ENCODE data around the gene CNDP2. TPM values are rescaled to one million over a fixed set of nuclear protein-coding genes. Genes with fewer than 3 reads are reported as not detected.

The CNDP2 gene
- total and polyA plus RNA-seq, 2 of the 13 experiments (the other 11 are each of a cell fraction or from before 2014, with no cell fraction given), result 64.7 to 80.8 TPM

DNA sequence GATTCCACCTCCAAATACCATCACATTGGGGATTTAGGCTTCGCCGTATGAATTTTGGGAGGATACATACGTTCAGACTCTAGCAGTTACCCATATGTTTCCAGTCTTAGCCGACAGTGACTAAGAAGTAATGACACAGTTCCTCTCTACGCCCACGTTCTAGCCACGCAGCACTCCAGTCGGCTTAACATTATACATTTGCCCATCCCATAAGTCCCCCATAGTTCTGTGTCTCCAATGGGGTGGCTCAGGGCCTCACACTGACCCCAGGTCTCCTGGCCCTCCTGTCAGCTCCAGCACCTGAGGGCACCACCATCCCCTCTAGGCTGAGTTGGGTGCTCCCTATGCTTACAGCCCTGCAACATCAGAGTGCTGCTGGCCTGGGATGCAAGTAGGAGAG, 18.4 kb upstream of the CNDP2 start:
- H3K27me3 ChIP-seq (ENCODE audit: control insufficient read depth in 1 of 2, insufficient read depth in 2 of 2, low read length in 2 of 2), result no peaks in the 10 kb centered on the region
- TF ChIP-seq BHLHE40 (IDR thresholded peaks at IDR 0.05; ENCODE audit: low read length) (no peak), ZNF703 (CRISPR knock-in tag; IDR thresholded peaks at IDR 0.05; ENCODE audit: borderline replicate concordance) (no peak), ZFY (CRISPR knock-in tag; IDR thresholded peaks at IDR 0.05) (no peak), ZMAT5 (CRISPR knock-in tag; IDR thresholded peaks at IDR 0.05; ENCODE audit: borderline replicate concordance, low read depth) (no peak), ZNF772 (CRISPR knock-in tag; IDR thresholded peaks at IDR 0.05) (no peak)
- FAIRE-seq (no peak), ATAC-seq (no peak), DNase-seq (ENCODE audit: low spot score) (no peak)
- H2AFZ ChIP-seq (ENCODE audit: low read length), result no peak overlapping the region
- in situ Hi-C loops (cut with HindIII; ENCODE audit: extremely low pct_ligation_motif_present, low pct_unique_long_range_greater_than_20kb) (loop anchor here (25.0 kb wide), 1 partner anchor 290 kb away; no protein-coding TSS in a partner anchor), intact Hi-C loops (cut with micrococcal nuclease; ENCODE audit: unreplicated experiment) (no loop called here)
- H4K20me1 ChIP-seq (ENCODE audit: insufficient read depth, low read length), result no peaks in the 10 kb centered on the region
- ChIA-PET POLR2A (no interaction called here), CTCF (ENCODE audit: low intra/inter-chr PET ratio, low total read pairs) (no interaction called here)
- no peaks in the 10 kb centered on the region for H3K79me2 ChIP-seq (ENCODE audit: insufficient read depth, low read length)
- no TSS peak for BruUV-seq (replicated peaks)
- no peak overlapping the region for H3K9ac ChIP-seq (ENCODE audit: insufficient read depth, low read depth, low read length)
- H3K36me3 ChIP-seq (replicated peaks in 1 of 2; ENCODE audit: control insufficient read depth in 1 of 2, insufficient read depth in 2 of 2, low read length in 2 of 2), result no peaks in the 10 kb centered on the region
- H3K27ac ChIP-seq (ENCODE audit: extremely low read length, insufficient read depth, low read length), result no peak overlapping the region
- 84% methylated on average over 8 of the region's 8 CpGs for WGBS (ENCODE audit: low lambda C conversion rate)
- no peak overlapping the region for H3K4me3 ChIP-seq (replicated peaks in 1 of 3; ENCODE audit: insufficient read depth in 1 of 3, low read depth in 2 of 3, low read length in 3 of 3)
- H3K9me3 ChIP-seq (ENCODE audit: low read length), result no peaks in the 10 kb centered on the region
- no peak overlapping the region for H3K4me2 ChIP-seq (ENCODE audit: low read depth, low read length)
- H3K4me1 ChIP-seq (ENCODE audit: insufficient read depth, low read length), result peaks cover 48% of the 10 kb centered on the region

DNA sequence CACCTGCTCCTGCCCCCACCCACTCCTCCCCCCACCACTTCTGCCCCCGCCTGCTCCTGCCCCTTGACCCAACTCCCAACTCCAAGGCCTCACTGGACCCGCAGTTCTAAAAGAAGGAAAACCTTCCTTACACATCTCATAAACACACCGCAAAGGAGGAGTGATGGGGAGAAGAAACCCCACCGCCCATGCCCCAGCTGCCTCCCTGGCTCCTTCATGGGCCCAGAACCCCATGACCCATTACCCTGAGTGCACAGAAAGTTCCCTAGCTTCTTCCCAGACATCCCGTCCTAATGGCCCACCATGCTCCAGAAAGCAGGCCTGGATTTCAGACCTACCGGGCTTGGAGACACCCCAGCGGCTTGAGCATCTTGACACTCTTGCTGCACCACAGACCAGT, 17.8 kb upstream of the CNDP2 start:
- H2AFZ ChIP-seq (ENCODE audit: low read length), result no peak overlapping the region
- WGBS (ENCODE audit: low lambda C conversion rate), result 86% methylated on average over 7 of the region's 7 CpGs
- no peak overlapping the region for H3K4me2 ChIP-seq (ENCODE audit: low read depth, low read length)
- in situ Hi-C loops (cut with HindIII; ENCODE audit: extremely low pct_ligation_motif_present, low pct_unique_long_range_greater_than_20kb) (loop anchor here (25.0 kb wide), 1 partner anchor 291 kb away; no protein-coding TSS in a partner anchor), intact Hi-C loops (cut with micrococcal nuclease; ENCODE audit: unreplicated experiment) (no loop called here)
- no peak overlapping the region for H3K9ac ChIP-seq (ENCODE audit: insufficient read depth, low read depth, low read length)
- BruUV-seq (replicated peaks), result no TSS peak
- H3K27me3 ChIP-seq (ENCODE audit: control insufficient read depth in 1 of 2, insufficient read depth in 2 of 2, low read length in 2 of 2), result no peaks in the 10 kb centered on the region
- no peak overlapping the region for H3K27ac ChIP-seq (ENCODE audit: extremely low read length, insufficient read depth, low read length)
- H3K4me1 ChIP-seq (ENCODE audit: insufficient read depth, low read length), result peaks cover 43% of the 10 kb centered on the region
- H3K36me3 ChIP-seq (replicated peaks in 1 of 2; ENCODE audit: control insufficient read depth in 1 of 2, insufficient read depth in 2 of 2, low read length in 2 of 2), result no peaks in the 10 kb centered on the region
- no peaks in the 10 kb centered on the region for H3K79me2 ChIP-seq (ENCODE audit: insufficient read depth, low read length)
- H4K20me1 ChIP-seq (ENCODE audit: insufficient read depth, low read length), result no peaks in the 10 kb centered on the region
- ATAC-seq (no peak), FAIRE-seq (no peak), DNase-seq (ENCODE audit: low spot score) (no peak)
- H3K9me3 ChIP-seq (ENCODE audit: low read length), result no peaks in the 10 kb centered on the region
- no peak overlapping the region for H3K4me3 ChIP-seq (replicated peaks in 1 of 3; ENCODE audit: insufficient read depth in 1 of 3, low read depth in 2 of 3, low read length in 3 of 3)
- POLR2A ChIA-PET, result no interaction called here
- CTCF ChIA-PET (ENCODE audit: low intra/inter-chr PET ratio, low total read pairs), result no interaction called here
- TF ChIP-seq HIC2 (CRISPR knock-in tag; IDR thresholded peaks at IDR 0.05; ENCODE audit: low read depth) (no peak), ZNF431 (CRISPR knock-in tag; IDR thresholded peaks at IDR 0.05; ENCODE audit: borderline replicate concordance, low read depth) (no peak), GPN1 (CRISPR knock-in tag; IDR thresholded peaks at IDR 0.05; ENCODE audit: borderline replicate concordance) (no peak), SMARCE1 (IDR thresholded peaks at IDR 0.05; ENCODE audit: borderline replicate concordance) (no peak), ZSCAN30 (CRISPR knock-in tag; IDR thresholded peaks at IDR 0.05) (no peak), ZBTB14 (CRISPR knock-in tag; IDR thresholded peaks at IDR 0.05) (no peak), U2AF2 (IDR thresholded peaks at IDR 0.05; ENCODE audit: low read depth, low read length) (no peak), POLR2AphosphoS5 (IDR thresholded peaks at IDR 0.05; ENCODE audit: low read depth, low read length) (no peak), SRY (CRISPR knock-in tag; IDR thresholded peaks at IDR 0.05) (no peak), NBN (conservative IDR thresholded peaks at IDR 0.05) (no peak), KMT2B (CRISPR knock-in tag; IDR thresholded peaks at IDR 0.05) (no peak)
- TF ChIP-seq, protein P1, sequence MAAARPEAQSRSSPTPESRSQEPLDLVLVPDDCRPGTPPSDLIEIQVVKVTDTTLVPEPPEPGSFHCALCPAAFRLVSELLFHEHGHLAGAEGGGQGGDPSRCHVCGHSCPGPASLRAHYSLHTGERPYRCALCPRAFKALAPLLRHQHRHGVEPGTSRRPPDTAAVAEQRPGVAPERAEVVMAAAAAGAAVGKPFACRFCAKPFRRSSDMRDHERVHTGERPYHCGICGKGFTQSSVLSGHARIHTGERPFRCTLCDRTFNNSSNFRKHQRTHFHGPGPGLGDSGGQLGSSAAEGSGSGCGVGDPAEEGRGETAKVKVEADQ (CRISPR knock-in tag; IDR thresholded peaks at IDR 0.05; ENCODE audit: borderline replicate concordance), result no peak

Data from HepG2 (cell line).